Lower lobe of right lung (tissue), 2 donors: ENCODE measurements around the gene TUBGCP3. TPM values are rescaled to one million over a fixed set of nuclear protein-coding genes. Genes with fewer than 3 reads are reported as not detected.

ENCODE experiments used
- ATAC-seq, 2 donors: fragments of 200-7000 bp; cut with Tn5 transposase; one replicate each; pipeline ENCODE4 v1.9.1; 2020 to 2022; ENCODE audit warnings: mild to moderate bottlenecking in 2 of 2, moderate library complexity in 2 of 2
- DNase-seq: peaks from one replicate; pipeline ENCODE4 v3.0.0-alpha.2; 2020
- H3K27ac ChIP-seq: fragments of 200-600 bp; one replicate; pipeline ENCODE4 v1.8.0; 2022
- H3K27me3 ChIP-seq: fragments of 200-600 bp; one replicate; pipeline ENCODE4 v1.8.0; 2022; ENCODE audit warnings: low read depth
- H3K36me3 ChIP-seq: fragments of 200-600 bp; one replicate; pipeline ENCODE4 v1.8.0; 2022; ENCODE audit warnings: mild to moderate bottlenecking
- H3K4me1 ChIP-seq: fragments of 200-600 bp; one replicate; pipeline ENCODE4 v1.8.0; 2022
- H3K4me3 ChIP-seq: fragments of 200-600 bp; one replicate; pipeline ENCODE4 v1.8.0; 2022; ENCODE audit warnings: mild to moderate bottlenecking
- H3K9me3 ChIP-seq: fragments of 200-600 bp; one replicate; pipeline ENCODE4 v1.8.0; 2022
- CTCF ChIP-seq: fragments of 200-600 bp; IDR thresholded peaks from one replicate; pipeline ENCODE4 v1.8.0; 2022; ENCODE audit warnings: antibody characterized with exemption, mild to moderate bottlenecking
- intact Hi-C: fragments of 100-400 bp; cut with DNase I; formaldehyde crosslinking; loops from one replicate; pipeline ENCODE4 v1.11.0; 2022
- total RNA-seq: library from RNA; stranded (reverse); fragmentation: NEBNext Ultra II Directional; extraction: Animal tissue kit (Norgen Biotek cat#: 25700); gene quantifications from one replicate; pipeline ENCODE4 v1.2.1, GENCODE V29; 2021
- donor health status: DM: no; HTN: yes; CAD: no; lungs with severe emphysema.

The TUBGCP3 gene
- total RNA-seq, 1 donor from 2014 or later: 34.5 TPM

DNA sequence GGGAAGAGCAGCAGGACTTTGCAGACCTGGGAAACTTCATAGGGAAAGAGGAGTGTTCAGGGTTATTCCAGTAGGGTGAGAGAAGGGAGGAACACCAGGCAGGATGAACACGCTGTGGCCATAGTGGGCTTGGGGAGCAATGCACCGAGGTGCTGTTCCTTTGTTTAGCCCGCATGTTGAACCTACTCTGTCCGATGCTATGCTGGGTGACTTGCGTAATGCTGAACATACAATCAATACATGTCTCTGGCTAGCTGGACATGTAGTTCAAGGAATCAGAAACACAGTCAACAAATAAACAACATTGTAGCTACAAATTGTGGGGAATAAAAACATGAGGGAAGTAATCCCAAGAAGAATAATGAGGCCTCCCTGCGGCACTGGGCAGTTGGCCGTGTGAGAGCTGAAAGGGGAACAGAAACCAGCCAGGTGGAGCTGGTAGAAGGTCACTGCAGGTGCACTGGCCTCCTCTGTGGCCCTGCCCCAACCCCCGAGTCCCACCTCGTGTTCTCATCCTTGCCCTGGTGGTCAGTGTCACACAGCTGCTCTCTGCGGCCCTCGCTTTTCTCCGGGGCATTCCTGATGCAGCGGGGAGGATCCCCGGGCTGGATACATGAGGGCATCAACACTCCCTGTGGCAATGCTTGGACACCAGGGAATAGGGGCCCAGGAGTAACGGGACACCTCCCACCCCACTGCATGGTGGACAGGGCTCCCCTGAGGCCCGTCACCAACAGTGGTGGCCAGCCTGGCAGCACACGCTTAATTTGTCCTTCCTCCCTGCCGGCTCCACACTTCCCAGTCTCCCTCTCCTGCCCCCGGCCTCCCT, 36.9 kb upstream of the TUBGCP3 start:
- TF ChIP-seq CTCF: no peak
- H3K4me3 ChIP-seq: no peak overlapping the region
- H3K36me3 ChIP-seq: no peaks in the 10 kb centered on the region
- H3K9me3 ChIP-seq: no peaks in the 10 kb centered on the region
- no peak overlapping the region for H3K27ac ChIP-seq
- ATAC-seq (no peak), DNase-seq (no peak)
- H3K4me1 ChIP-seq: no peaks in the 10 kb centered on the region
- peaks cover 4% of the 10 kb centered on the region for H3K27me3 ChIP-seq
- intact Hi-C loops: no loop called here

GRCh38 chr13:112624040-112624439, 36.1 kb upstream of the TUBGCP3 start:
- Histone ChIP-seq H3K4me3 (no peak overlapping the region), H3K36me3 (no peaks in the 10 kb centered on the region), H3K27ac (no peak overlapping the region), H3K4me1 (no peaks in the 10 kb centered on the region), H3K27me3 (peaks cover 4% of the 10 kb centered on the region), H3K9me3 (no peaks in the 10 kb centered on the region)
- no peak for TF ChIP-seq CTCF
- ATAC-seq (no peak), DNase-seq (no peak)
- intact Hi-C loops: no loop called here

- no peaks in the 10 kb centered on the region for H3K4me1 ChIP-seq
- H3K4me3 ChIP-seq: no peak overlapping the region
- H3K36me3 ChIP-seq: no peaks in the 10 kb centered on the region
- no peaks in the 10 kb centered on the region for H3K9me3 ChIP-seq
- intact Hi-C loops: no loop called here
- DNase-seq (no peak), ATAC-seq (no peak)
- H3K27me3 ChIP-seq: peaks cover 4% of the 10 kb centered on the region
- TF ChIP-seq CTCF: no peak
- H3K27ac ChIP-seq: no peak overlapping the region
Observed at GRCh38 chr13:112623051-112623711, 35.2 kb upstream of the TUBGCP3 start.

DNA sequence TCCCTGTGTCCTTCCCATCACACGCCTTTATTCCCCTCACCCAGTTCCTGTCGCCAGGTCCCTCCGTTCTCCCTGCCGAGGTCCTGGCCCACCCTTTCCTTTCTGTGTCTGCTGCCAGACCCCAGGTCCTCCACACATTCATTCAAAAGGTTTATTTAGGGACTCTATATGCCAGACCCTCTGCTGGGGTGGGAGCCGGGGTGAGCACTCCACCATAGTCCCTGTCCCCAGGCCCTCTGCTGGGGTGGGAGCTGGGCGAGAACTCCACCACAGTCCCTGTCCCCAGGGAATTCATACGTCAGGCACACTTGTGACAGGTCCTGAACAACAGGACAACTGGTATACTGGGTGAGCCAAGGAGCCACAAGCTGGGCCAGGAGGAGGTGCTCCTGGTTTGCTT, 34.4 kb upstream of the TUBGCP3 start:
- no peak for ATAC-seq
- Histone ChIP-seq H3K4me3 (no peak overlapping the region), H3K4me1 (no peaks in the 10 kb centered on the region), H3K36me3 (no peaks in the 10 kb centered on the region), H3K27me3 (peaks cover 4% of the 10 kb centered on the region), H3K27ac (no peak overlapping the region), H3K9me3 (no peaks in the 10 kb centered on the region)
- intact Hi-C loops: no loop called here
- no peak for DNase-seq
- TF ChIP-seq CTCF: no peak

DNA sequence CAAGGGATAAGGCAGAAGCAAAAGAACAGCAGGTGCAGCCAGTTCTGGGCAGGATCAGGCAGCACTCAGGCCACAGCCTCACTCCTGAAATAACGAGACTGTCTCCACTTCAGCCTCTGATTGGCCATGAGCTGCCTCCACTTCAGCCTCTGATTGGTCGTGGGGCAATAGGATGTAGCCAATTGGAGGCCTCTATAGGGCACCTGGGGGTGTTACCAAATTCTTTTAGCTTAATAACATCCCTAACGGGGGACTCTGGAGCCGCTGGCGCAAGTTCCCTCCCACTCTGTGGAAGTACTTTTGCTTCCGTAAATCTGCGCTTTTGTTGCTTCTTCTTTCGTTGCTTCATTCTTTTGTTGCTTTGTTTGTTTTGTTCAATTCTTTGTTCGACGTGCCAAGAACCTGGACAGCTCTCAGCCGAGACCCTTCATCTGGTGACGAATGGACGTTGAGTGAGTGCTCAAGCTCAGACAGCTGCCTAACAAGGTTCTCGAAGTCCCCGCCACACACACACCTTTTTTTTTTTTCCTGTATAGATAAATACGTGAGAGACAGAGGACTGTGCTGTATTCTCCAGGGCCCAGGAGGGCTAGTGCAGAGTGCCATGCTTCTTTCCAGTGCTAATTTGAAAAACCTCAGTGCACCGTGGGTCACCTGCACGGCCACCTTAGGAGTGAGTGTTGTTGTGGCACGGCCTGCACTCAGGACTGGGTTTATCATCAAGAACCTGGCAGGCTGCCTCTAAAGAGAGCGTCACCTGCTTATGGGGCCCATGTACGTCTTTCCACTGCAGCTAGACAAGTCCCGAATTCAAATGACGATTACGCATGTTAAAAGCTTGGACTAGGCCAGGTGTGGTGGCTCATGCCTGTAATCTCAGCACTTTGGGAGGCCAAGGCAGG, 32.0 kb upstream of the TUBGCP3 start:
- H3K9me3 ChIP-seq: no peaks in the 10 kb centered on the region
- intact Hi-C loops: no loop called here
- TF ChIP-seq CTCF: no peak
- H3K27me3 ChIP-seq: peaks cover 4% of the 10 kb centered on the region
- peak; percentile 60 for DNase-seq
- no peaks in the 10 kb centered on the region for H3K36me3 ChIP-seq
- peak overlapping the region; percentile 31 for H3K4me3 ChIP-seq
- ATAC-seq: peak; percentile 90 to 94
- no peaks in the 10 kb centered on the region for H3K4me1 ChIP-seq
- H3K27ac ChIP-seq: peak overlapping the region; percentile 0
